ENCODE measurements around the gene TTC16. TPM values are rescaled to one million over a fixed set of nuclear protein-coding genes. Genes with fewer than 3 reads are reported as not detected.
"Not testable (repeated sequence)": the region's sequence is repeated elsewhere in the genome, so short reads cannot be mapped to it uniquely, and the experiment has no call there.

TTC16 gene
- total and polyA plus RNA-seq, 4 donors = 0.02 to 0.08 TPM; not detected in 2

- no peak overlapping the region for H3K9ac ChIP-seq (ENCODE audit: low read depth in 1 of 2, low read length in 2 of 2)
- no peak overlapping the region for H3K27ac ChIP-seq (ENCODE audit: low read depth in 1 of 2, low read length in 2 of 2)
- H3K4me3 ChIP-seq (ENCODE audit: low read depth in 1 of 3, low read length in 3 of 3) = no peak overlapping the region
- no peak for DNase-seq (ENCODE audit: low spot score)
- H3K4me1 ChIP-seq (ENCODE audit: control insufficient read depth in 4 of 4, insufficient read depth in 4 of 4, low read length in 3 of 4) = peaks cover 0 to 8% (median 0%) of the 10 kb centered on the region in 4 donors
- H3K9me3 ChIP-seq (ENCODE audit: control insufficient read depth in 4 of 4, low read length in 3 of 4) = no peaks in the 10 kb centered on the region
- H3K27me3 ChIP-seq (ENCODE audit: control insufficient read depth in 4 of 4, insufficient read depth in 4 of 4, low read length in 3 of 4) = no peaks in the 10 kb centered on the region
- TF ChIP-seq RAD21 (IDR thresholded peaks at IDR 0.05) (no peak), CTCF (IDR thresholded peaks at IDR 0.05; ENCODE audit: low read depth, low read length, missing input control) (no peak), JUND (IDR thresholded peaks at IDR 0.05) (no peak), RXRA (IDR thresholded peaks at IDR 0.05) (no peak), EGR1 (IDR thresholded peaks at IDR 0.05; ENCODE audit: low read depth in 2 of 2) (no peak), TAF1 (conservative IDR thresholded peaks at IDR 0.05) (no peak), FOXA2 (IDR thresholded peaks at IDR 0.05) (no peak), HNF4G (IDR thresholded peaks at IDR 0.05) (no peak), YY1 (IDR thresholded peaks at IDR 0.05) (no peak), FOXA1 (IDR thresholded peaks at IDR 0.05) (no peak), MAX (IDR thresholded peaks at IDR 0.05) (no peak), HNF4A (conservative IDR thresholded peaks at IDR 0.05) (no peak), NR2F2 (IDR thresholded peaks at IDR 0.05) (no peak), REST (IDR thresholded peaks at IDR 0.05) (no peak)
- WGBS = 87% methylated on average over 3 of the region's 3 CpGs
- no peaks in the 10 kb centered on the region for H3K36me3 ChIP-seq (ENCODE audit: control insufficient read depth in 4 of 4, insufficient read depth in 3 of 4, low read depth in 1 of 4, low read length in 3 of 4)
Observed at GRCh38 chr9:127756233-127756632, 40.4 kb downstream of the TTC16 start.

- H3K4me3 ChIP-seq (ENCODE audit: low read depth in 1 of 3, low read length in 3 of 3); H3K9me3 ChIP-seq (ENCODE audit: control insufficient read depth in 4 of 4, low read length in 3 of 4); H3K4me1 ChIP-seq (ENCODE audit: control insufficient read depth in 4 of 4, insufficient read depth in 4 of 4, low read length in 3 of 4); H3K9ac ChIP-seq (ENCODE audit: low read depth in 1 of 2, low read length in 2 of 2); H3K36me3 ChIP-seq (ENCODE audit: control insufficient read depth in 4 of 4, insufficient read depth in 3 of 4, low read depth in 1 of 4, low read length in 3 of 4); H3K27ac ChIP-seq (ENCODE audit: low read depth in 1 of 2, low read length in 2 of 2); H3K27me3 ChIP-seq (ENCODE audit: control insufficient read depth in 4 of 4, insufficient read depth in 4 of 4, low read length in 3 of 4); DNase-seq (ENCODE audit: low spot score): not testable (repeated sequence)
- WGBS = 79% methylated on average over 11 of the region's 11 CpGs
Observed at GRCh38 chr9:127756776-127757175, 40.9 kb downstream of the TTC16 start.

GRCh38 chr9:127758843-127759242 lies 43.0 kb downstream of the TTC16 start:
- no peak for DNase-seq (ENCODE audit: low spot score)
- Histone ChIP-seq H3K4me1 (ENCODE audit: control insufficient read depth in 4 of 4, insufficient read depth in 4 of 4, low read length in 3 of 4) (peaks cover 0 to 11% (median 0%) of the 10 kb centered on the region in 4 donors), H3K27me3 (ENCODE audit: control insufficient read depth in 4 of 4, insufficient read depth in 4 of 4, low read length in 3 of 4) (no peaks in the 10 kb centered on the region), H3K9ac (ENCODE audit: low read depth in 1 of 2, low read length in 2 of 2) (no peak overlapping the region), H3K36me3 (ENCODE audit: control insufficient read depth in 4 of 4, insufficient read depth in 3 of 4, low read depth in 1 of 4, low read length in 3 of 4) (no peaks in the 10 kb centered on the region), H3K27ac (ENCODE audit: low read depth in 1 of 2, low read length in 2 of 2) (no peak overlapping the region), H3K4me3 (ENCODE audit: low read depth in 1 of 3, low read length in 3 of 3) (no peak overlapping the region), H3K9me3 (ENCODE audit: control insufficient read depth in 4 of 4, low read length in 3 of 4) (no peaks in the 10 kb centered on the region)
- 85% methylated on average over 5 of the region's 5 CpGs for WGBS
- TF ChIP-seq NR2F2 (IDR thresholded peaks at IDR 0.05) (no peak), MAX (IDR thresholded peaks at IDR 0.05) (no peak)
